SIG-M5 treated with dmso at 0.1 percent for 504 hours (cell line): ENCODE data around the gene MAGI1.

Source experiments
- DNase-seq: peaks from one replicate; lab custom pipeline; 2025; ENCODE audit not compliant: unreplicated experiment; lab: John Stamatoyannopoulos, UW

Gene MAGI1

DNA sequence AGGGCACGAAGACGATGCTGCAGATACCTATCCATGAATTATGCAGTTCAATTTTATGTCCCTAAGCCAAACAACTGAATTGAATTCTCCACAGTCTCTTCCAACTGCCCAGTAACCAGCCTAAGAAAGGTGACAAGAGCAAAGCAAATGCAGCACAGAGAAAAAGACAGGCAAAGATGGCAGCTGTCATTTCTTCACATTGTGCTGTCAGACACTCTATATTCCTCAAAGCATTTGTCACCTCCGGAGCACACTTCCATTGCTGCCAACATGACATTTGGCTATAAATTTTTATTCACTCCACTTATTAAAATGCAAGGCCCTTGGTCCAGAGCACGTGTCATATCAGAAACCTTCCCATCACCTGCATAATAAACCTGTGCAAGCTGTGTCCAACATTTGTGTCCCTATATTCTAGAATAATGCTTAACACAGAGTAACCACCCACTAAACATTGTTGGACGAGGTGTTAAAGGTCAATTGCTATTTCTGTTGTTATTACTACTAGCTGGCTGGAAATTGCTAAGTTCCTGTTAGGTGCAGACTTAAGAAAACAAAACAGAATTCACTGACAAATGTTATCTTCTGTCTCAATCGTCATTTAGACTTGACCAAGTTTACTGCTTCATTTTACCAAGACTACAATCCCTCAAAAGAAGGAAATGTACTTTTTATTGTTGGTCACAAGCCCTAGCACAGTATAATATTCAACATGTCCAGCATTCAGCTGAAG, 89.7 kb downstream of the MAGI1 start:
- no peak for DNase-seq

DNA sequence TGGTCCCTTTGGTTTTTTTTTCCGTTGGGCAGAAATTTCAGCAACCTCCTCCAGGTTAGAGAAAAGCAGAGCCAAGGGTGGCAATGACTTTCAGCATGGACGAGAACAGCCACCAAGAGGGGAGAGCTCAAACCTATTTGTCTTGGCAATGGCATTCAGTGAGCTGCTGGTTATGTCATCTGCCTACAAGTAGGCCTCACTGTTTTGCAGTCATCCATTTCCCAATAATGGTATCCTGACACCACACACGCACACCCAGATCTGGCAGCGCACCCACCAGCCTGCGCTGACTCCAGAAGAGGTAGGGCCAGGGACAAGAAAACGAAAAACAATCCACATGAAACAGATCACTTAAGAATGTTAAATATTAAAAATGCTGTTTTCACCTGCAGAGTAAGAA, 92.3 kb downstream of the MAGI1 start:
- DNase-seq: no peak

DNA sequence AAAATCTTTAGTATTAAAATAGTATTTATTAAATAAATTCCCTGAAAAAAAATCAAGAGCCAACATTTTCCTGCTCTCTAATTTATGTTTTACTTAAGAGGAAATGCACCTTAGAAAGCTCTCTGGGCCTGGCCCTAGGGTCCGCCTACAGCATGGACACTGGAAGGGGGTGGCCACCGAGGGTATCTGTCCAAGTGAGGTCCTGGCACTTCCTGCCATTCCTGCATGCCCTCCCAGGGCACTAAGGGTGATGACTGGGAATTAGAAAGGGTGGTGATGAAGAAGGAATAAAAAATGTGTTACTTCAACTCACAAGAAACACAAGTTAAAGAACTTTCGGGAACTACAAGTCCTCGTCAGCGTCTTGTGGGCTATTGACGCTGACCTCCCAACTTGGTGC, 92.8 kb downstream of the MAGI1 start:
- no peak for DNase-seq

DNA sequence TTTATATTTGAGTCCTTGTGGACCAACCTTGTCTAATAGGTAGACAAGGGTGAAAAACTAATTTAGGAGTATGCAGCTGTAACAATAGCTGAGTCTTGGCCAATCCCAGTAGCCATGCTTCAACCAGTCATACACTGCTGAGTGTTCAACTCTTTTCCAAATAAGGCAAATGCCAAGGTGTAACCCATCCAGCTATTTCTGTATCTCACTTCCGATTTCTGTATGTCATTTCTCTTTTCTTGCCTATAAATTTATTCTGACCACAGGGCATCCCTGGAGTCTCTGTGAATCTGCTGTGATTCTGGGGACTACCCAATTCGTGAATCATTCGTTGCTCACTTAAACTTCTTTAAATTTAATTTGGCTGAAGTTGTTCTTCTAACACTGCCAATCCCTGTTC, 93.2 kb downstream of the MAGI1 start:
- no peak for DNase-seq

DNA sequence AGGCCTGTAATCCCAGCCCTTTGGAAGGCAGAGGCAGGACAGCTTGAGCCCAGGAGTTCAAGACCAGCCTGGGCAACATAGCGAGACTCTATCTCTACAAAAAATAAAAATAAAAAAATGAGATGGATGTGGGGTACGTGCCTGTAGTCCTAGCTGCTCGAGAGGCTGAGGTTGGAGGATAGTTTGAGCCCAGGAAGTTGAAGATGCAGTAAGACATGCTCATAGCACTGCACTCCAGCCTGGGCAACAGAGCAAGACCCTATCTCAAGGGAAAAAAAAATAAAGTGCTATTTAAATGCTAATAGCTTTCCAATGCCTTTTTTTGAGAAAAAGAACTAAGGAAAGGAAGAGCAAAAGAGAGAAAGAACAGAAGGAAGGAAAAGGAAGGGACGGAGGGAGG, 94.5 kb downstream of the MAGI1 start:
- DNase-seq: no peak

DNA sequence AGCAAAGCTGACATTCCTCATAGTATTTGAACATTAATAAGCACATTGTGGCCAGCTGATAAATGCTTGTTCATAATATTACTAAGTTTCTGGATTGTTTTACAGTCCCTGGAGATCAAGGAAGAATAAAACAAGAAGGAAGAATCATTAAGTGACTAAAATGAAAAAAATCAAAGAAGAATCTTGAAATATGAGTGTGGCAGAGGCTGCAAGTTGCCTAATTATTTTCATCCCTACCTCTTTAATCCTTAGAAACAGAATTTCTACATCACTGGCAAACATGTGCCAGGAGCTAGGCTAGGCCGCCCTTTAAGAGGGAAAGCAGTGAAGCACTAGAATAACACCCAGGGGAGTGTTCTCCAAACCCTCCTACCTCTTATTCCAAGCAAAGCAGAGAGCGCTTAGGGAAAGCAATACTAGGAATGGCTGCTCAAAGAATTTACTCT, 98.9 kb downstream of the MAGI1 start:
- no peak for DNase-seq

DNA sequence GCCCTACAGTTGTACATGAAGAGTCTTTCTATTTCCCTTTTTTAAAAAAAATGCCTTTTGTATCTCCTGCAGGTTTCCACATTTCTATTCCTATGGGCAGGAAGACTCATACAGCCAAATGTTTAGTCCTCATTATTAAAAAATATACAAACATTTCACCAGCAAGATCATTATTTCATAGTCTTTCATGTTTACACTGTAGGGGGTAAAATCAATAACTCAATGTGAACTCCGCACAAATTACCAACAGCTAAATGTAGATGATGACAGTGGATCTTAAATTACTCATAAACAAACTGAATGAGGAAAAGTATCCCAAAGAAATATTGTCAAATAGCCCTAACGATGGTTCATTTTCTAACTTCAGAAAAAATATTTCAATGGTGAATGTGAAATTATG, 99.5 kb downstream of the MAGI1 start:
- DNase-seq: no peak

DNA sequence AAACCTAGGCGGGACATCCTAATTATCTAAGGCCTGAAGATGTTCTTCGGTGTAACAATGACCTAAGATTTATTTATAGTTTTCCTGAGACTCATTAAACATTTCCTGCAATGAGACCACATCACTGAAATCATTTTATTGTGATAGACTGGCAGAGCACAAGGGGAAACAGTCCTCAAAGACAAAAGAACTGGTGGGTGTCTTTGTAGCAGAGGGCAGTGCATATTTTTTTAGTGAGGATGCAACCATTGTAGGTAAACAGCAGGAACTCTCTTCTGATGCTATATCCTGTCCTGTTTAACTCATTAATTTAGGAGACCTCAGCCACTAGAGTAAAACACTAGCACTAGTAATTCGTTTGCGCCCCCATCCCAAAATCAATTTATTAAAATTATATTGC, 100.0 kb downstream of the MAGI1 start:
- DNase-seq: no peak

DNA sequence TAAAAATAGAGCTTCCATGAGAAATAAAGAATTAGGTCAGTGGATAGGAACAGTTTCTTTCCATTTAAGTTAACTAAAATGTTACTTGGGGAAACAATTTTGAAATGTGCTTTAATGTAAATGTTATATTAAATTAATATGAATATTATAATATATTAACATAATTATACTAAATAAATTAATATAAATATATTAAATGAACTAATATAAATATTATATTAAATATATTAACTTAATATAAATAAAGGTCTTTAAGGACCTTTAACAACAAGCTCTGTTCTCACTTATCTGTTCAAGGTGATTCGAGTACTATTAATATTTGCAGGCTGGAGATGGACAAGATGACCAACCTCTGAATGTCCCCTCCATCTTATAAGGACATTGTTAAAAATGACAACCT, 100.6 kb downstream of the MAGI1 start:
- DNase-seq: no peak

DNA sequence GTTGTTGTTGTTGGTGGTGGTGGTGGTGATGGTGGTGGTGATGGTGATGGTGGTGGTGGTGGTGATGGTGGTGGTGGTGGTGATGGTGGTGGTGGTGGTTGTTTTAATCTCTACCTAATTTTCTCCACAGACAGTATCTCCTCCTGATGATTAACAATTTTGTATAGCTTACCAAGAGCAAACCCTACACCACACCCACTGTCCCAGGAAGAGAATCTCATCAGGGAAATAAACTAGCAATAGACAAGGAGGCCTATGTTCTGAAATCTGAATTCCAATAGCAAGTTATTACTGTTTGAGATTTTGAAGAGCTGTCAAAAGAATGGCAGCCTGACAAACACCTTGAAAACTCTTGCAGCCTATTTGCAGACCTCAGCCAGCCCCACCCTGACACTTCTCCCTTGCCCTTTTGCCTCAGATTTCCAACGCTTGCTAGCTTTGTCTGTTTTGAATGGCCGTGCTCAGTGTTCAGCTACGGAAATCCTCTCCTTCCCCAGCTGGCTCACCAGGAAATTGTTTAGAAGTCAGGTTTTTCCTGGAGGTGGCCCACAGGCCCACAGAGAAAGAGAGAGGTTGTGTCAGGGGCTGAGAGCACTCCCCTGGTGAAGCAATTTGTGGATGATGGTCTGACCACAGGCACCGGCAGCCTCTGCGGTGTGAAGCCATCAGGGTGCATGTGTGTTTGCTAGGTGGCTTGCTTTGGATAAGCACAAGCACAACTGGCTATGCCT, 101.6 kb downstream of the MAGI1 start:
- DNase-seq: no peak

DNA sequence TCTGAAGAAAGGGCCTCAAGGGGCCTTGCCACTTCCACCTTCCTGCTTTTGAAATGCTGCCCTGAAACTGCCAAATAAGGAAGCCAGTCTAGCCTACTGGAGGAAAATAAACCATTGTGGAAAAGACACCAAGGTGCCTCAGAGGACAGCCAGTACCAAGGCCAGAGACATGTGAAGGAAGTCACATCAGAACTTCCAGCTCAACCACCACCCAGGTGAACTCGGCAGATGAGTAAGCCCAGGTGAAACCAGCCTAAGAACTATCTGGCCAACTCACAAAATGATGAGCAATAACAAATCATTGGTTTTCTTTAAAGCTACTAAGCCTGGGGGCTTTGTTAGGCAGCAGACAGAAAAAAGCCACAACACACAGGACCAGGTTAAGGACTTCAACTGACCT, 103.0 kb downstream of the MAGI1 start:
- DNase-seq: no peak

DNA sequence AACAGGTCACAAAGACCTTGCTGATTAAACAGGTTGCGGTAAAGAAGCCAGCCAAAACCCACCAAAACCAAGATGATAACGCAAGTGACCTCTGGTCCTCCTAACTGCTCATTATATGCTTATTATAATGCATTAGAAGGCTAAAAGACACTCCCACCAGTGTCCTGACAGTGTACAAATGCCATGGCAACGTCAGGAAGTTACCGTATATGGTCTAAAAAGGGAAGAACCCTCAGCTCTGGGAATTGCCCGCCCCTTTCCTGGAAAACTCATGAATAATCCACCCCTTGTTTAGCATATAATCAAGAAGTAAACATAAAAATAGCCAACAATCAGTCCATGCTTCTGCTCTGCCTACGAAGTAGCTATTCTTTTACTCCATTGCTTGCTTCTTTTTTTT, 108.1 kb downstream of the MAGI1 start:
- DNase-seq: no peak

DNA sequence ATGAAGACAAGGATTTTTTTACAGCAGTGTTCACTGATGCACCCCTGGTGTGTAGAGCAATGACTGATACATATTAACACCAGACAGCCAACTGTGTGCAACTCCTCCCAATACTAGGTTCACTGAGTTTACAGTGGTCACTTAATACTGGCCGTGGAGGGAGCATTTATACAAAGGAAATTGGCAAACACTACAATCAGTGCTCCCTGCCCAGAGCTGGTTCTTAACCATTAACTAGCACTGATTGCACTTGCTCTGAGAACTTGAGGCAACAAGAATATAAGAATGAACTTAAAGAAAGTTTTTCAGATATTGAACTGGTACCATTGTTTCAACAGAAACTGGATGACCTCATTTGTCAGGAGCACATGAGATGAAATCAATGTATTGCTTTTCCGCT, 110.6 kb downstream of the MAGI1 start:
- DNase-seq: no peak

DNA sequence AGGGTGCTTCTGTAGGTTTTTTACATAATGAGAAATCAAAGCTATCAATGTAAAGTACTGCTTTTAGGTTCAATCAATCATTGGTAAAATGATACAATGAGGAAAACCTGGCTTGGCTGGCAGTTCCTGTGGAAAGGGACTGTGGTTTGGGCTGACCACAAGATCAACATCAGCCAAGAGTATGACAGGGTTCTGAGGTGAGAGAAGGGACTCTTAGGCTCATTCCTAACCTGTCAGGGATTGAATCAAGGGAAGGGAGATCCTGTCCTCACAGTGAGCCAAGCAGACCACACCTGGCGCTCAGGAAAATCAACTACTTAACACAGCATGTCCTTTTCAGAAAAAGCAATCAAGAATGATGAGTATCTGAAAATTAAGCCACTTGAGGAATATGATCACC, 111.1 kb downstream of the MAGI1 start:
- no peak for DNase-seq

DNA sequence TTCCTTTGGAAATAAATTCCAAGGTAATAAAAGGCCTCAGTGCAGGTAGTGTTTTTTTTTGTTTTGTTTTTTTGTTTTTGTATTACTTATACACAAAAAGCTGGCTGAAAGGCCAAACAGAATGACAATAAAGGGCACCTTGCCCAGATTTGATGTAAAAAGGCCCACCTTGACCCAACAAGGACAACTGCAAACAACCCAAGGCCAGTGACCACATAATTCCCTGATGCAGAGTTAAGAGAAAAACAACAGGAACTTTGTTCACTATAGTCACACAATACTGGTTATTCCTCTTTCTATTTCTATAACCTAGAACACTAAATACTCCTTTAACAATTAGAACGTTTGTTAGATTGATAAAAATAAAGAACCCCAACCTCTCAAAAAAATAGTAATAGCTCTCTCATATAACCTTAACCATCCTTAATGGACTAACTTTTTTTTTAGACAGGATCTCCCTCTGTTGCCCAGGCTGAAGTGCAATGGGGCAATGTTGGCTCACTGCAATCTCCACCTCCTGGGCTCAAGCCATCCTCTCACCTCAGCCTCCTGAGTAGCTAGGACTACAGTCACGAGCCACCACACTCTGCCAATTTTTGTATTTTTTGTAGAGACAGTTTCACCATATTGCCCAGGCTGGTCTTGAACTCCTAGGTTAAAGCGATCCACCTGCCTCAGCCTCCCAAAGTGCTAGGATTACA, 113.3 kb downstream of the MAGI1 start:
- DNase-seq: no peak

DNA sequence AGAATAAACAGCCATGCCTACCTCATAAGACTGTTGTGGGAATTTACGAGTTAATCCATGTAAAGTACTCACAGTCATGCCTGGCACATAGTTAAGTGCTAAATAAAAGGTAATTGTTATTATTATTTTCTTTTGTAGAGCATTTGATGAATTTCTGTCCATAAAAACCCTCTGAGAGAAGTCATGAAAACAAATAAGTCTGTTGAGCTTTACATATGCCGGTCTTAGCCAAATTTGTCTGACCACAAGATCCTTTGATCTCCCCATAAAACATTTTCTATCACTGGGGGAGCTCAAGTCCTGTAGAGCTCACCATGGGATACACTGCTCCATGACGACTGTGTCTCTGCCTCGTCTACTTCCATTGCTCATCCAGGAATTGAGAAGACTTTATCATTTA, 114.0 kb downstream of the MAGI1 start:
- no peak for DNase-seq

DNA sequence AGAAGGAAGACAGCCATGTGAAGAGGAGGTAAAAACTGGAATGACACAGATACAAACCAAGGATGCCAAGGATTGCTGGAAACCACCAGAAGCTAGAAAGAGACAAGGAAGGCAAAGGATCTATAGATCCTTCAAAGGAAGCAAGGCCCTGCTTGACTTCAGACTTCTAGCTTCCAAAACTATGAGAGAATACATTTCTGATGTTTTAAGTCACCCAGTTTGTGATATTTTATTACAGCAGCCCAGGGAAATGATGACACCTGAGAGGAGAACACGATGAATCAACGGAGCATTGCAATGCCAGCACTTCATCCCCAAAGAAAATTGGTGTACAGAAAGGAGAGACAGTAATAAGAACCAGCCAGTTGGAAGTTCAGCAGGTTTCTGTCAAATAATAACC, 116.3 kb downstream of the MAGI1 start:
- DNase-seq: no peak

DNA sequence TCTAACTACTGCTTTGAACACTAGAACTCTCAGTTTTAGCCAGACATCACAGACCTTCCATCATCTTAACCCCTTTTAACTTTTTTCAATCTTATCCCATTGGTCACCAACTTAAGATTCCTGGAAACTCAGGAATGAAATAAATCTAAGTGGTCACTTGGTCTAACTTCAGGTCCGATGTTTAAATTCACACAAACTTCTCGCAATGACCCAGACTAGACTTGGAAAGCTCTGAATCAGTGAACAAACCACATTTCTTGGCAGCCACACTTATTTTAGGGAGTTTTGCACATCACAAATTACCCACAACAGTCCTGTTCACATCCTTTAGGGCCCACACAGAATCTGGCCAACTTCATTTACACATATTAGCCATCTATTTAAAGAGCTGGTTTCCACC, 118.9 kb downstream of the MAGI1 start:
- DNase-seq: no peak

DNA sequence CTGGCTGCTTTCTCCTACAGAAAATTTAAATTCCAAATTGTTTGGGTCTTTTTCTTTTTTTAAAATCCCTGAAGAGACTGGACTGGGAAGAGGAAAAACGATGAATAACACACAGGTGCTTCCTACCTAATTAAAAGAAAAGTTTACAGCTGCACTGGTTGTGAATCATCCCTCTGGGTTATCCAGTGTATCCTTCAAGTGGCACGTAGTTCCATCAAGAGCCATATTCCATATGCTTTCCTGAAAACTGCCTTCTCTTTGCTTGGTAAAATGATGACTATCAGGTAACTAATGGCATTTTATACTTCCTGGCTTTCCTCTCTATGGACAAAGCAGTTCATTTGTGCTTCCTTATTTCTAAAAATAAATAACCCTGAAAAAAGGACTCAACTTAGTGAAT, 123.2 kb downstream of the MAGI1 start:
- no peak for DNase-seq

DNA sequence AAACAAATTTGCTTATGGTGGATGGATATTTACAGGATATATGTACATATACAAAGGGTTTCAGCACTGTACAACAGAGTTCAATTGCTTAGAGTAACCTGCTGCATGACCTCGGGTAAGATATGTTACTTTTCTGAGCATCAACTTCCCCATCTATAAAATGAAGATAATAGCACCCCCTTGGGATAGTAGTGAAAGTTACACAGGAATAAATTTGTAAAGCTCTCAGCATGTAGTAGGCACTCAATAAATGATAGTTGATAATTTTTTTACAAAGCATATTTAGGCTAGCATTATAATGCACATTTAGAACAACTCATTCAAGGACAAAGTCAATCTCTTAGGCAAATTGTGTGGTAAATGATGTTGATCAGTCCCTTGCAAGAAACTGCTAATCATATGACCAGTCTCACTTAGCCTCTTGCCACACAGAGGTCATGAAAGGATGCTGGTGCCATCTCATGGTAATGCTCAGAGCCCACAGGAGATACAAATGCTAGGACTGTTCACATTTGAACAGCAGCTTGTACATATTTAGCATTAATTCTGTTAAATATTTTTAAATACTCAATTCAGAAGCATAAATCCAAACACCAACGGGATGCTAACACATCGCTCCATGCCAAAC, 123.9 kb downstream of the MAGI1 start:
- DNase-seq: no peak

DNA sequence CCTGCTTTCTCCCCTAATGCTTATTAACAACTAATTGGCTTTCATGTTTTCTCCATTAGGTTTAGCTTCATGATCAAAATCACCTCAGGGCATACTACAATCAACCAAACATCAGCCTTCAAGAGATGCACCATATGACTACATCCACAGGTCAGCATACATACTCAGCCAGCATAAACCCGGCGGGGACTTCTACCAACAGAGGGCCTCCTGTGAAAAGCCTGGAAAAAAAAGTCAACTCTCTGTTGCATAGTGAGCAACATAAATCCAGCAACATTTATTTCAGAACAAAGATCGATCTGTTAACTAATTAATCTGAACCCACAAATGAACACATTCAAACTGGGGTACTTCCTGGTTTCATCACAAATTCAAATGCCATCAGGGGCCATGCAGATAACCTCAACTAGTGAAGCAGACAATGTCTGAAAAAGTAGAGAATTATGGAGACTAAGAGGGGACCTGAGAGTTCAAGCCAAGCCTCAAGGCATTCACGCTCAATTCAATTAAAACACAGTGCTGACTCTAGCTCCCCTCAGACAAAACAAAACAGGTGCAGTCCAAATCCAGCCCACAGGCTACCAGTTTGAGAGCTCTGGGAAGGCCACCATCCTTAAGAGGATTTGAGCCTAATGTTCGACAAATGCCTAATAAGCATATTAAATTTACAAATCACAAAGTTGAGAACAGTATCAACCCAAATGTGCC, 124.5 kb downstream of the MAGI1 start:
- DNase-seq: no peak
